Chondrocyte (in vitro differentiated cells): ENCODE data around the gene LMNA. TPM values are rescaled to one million over a fixed set of nuclear protein-coding genes. Genes with fewer than 3 reads are reported as not detected.

ENCODE experiments used
- DNase-seq: peaks from one replicate; pipeline ENCODE4 v3.0.0; 2021; ENCODE audit warnings: mixed read lengths, low spot score
- H3K27ac Mint-ChIP-seq: one replicate; pipeline ENCODE4 v1.8.0; 2021; ENCODE audit warnings: mild to moderate bottlenecking, moderate library complexity, mixed read lengths; ENCODE audit not compliant: unreplicated experiment
- H3K27me3 Mint-ChIP-seq: 2 replicates; pipeline ENCODE4 v1.8.0; 2021; ENCODE audit warnings: low read depth, mixed read lengths
- H3K36me3 Mint-ChIP-seq: 2 replicates; pipeline ENCODE4 v1.8.0; 2021; ENCODE audit warnings: low read depth, mixed read lengths
- H3K4me1 Mint-ChIP-seq: 2 replicates; pipeline ENCODE4 v1.8.0; 2021; ENCODE audit warnings: low read depth, mild to moderate bottlenecking, mixed read lengths
- H3K4me3 Mint-ChIP-seq: one replicate; pipeline ENCODE4 v1.8.0; 2021; ENCODE audit warnings: mild to moderate bottlenecking, moderate library complexity, mixed read lengths; ENCODE audit not compliant: unreplicated experiment
- H3K9me3 Mint-ChIP-seq: 2 replicates; pipeline ENCODE4 v1.8.0; 2021; ENCODE audit warnings: low read depth, mixed read lengths
- CTCF ChIP-seq: fragments of 200-600 bp; sonication (generic); IDR thresholded peaks from 2 replicates; pipeline ENCODE4 v1.5.0; 2021; ENCODE audit warnings: antibody characterized with exemption, mild to moderate bottlenecking, moderate library complexity
- total RNA-seq: library from RNA; stranded (reverse); gene quantifications from 3 replicates; pipeline ENCODE4 v1.2.1, GENCODE V29; 2021

Gene LMNA
- total RNA-seq, 1 donor from 2014 or later, result 675 TPM

- peak overlapping the region; percentile 28 for H3K27ac Mint-ChIP-seq
- peaks cover 17% of the 10 kb centered on the region for H3K36me3 Mint-ChIP-seq
- DNase-seq, result no peak
- no peak overlapping the region for H3K4me3 Mint-ChIP-seq
- no peak for TF ChIP-seq CTCF
- no peaks in the 10 kb centered on the region for H3K9me3 Mint-ChIP-seq
- H3K27me3 Mint-ChIP-seq, result peaks cover 2% of the 10 kb centered on the region
- H3K4me1 Mint-ChIP-seq, result peaks cover 58% of the 10 kb centered on the region
Observed at GRCh38 chr1:156143765-156144489, 29.4 kb downstream of the LMNA start.

GRCh38 chr1:156144742-156145141 is 30.2 kb downstream of the LMNA start:
- Mint-ChIP-seq H3K4me3 (no peak overlapping the region), H3K36me3 (peaks cover 13% of the 10 kb centered on the region), H3K27ac (no peak overlapping the region), H3K27me3 (peaks cover 2% of the 10 kb centered on the region), H3K4me1 (peaks cover 52% of the 10 kb centered on the region), H3K9me3 (no peaks in the 10 kb centered on the region)
- DNase-seq, result no peak
- no peak for TF ChIP-seq CTCF

- Mint-ChIP-seq H3K27ac (peak overlapping the region; percentile 65), H3K4me1 (peaks cover 43% of the 10 kb centered on the region), H3K27me3 (peaks cover 2% of the 10 kb centered on the region), H3K4me3 (no peak overlapping the region), H3K36me3 (peaks cover 7% of the 10 kb centered on the region), H3K9me3 (no peaks in the 10 kb centered on the region)
- DNase-seq, result no peak
- TF ChIP-seq CTCF, result no peak
Observed at GRCh38 chr1:156145650-156146019, 31.1 kb downstream of the LMNA start.

- DNase-seq, result no peak
- Mint-ChIP-seq H3K27me3 (peaks cover 2% of the 10 kb centered on the region), H3K27ac (peak overlapping the region; percentile 65), H3K4me1 (peaks cover 38% of the 10 kb centered on the region), H3K4me3 (peak overlapping the region; percentile 46), H3K9me3 (no peaks in the 10 kb centered on the region), H3K36me3 (peaks cover 2% of the 10 kb centered on the region)
- peak; percentile 86 for TF ChIP-seq CTCF
Observed at GRCh38 chr1:156146020-156146768, 31.7 kb downstream of the LMNA start.

GRCh38 chr1:156146769-156147405 is 32.4 kb downstream of the LMNA start:
- peaks cover 33% of the 10 kb centered on the region for H3K4me1 Mint-ChIP-seq
- no peak overlapping the region for H3K4me3 Mint-ChIP-seq
- no peak for DNase-seq
- no peaks in the 10 kb centered on the region for H3K9me3 Mint-ChIP-seq
- H3K27ac Mint-ChIP-seq, result peak overlapping the region; percentile 65
- H3K27me3 Mint-ChIP-seq, result peaks cover 2% of the 10 kb centered on the region
- TF ChIP-seq CTCF, result no peak
- peaks cover 2% of the 10 kb centered on the region for H3K36me3 Mint-ChIP-seq
